Loucy (cell line): ENCODE results near the gene HPSE2.

Experiments used
- H2AFZ ChIP-seq: fragments of 200-600 bp; sonication (generic); 2 replicates; pipeline ENCODE4 v1.6.0; 2016; ENCODE audit warnings: antibody characterized with exemption, mild to moderate bottlenecking, low read length, moderate library complexity
- H3F3A ChIP-seq: fragments of 200-600 bp; 2 replicates; pipeline ENCODE4 v1.6.0; 2016; ENCODE audit warnings: antibody characterized with exemption, low read depth, mild to moderate bottlenecking
- H3K27me3 ChIP-seq: fragments of 200-600 bp; sonication (generic); 2 replicates; pipeline ENCODE4 v1.6.1; 2014; ENCODE audit warnings: low read length, mild to moderate bottlenecking; ENCODE audit not compliant: insufficient read depth, poor library complexity, severe bottlenecking
- H3K36me3 ChIP-seq: fragments of 200-600 bp; sonication (generic); 2 replicates; pipeline ENCODE4 v1.6.1; 2016; ENCODE audit warnings: low read length; ENCODE audit not compliant: insufficient read depth
- H3K4me1 ChIP-seq: fragments of 200-600 bp; sonication (generic); 2 replicates; pipeline ENCODE4 v1.5.1; 2014; ENCODE audit warnings: low read length, mild to moderate bottlenecking; ENCODE audit not compliant: insufficient read depth, poor library complexity, severe bottlenecking
- H3K4me2 ChIP-seq: fragments of 200-600 bp; sonication (generic); 2 replicates; pipeline ENCODE4 v1.6.0; 2014; ENCODE audit warnings: antibody characterized with exemption, low read length, low read depth, mild to moderate bottlenecking; ENCODE audit not compliant: poor library complexity, severe bottlenecking
- H3K4me3 ChIP-seq: fragments of 200-600 bp; sonication (generic); 2 replicates; pipeline ENCODE4 v1.5.1; 2014; ENCODE audit warnings: low read length, mild to moderate bottlenecking, mixed read lengths; ENCODE audit not compliant: poor library complexity, severe bottlenecking
- H3K79me2 ChIP-seq: fragments of 200-600 bp; sonication (generic); 2 replicates; pipeline ENCODE4 v1.6.1; 2014; ENCODE audit warnings: low read length; ENCODE audit not compliant: insufficient read depth
- H3K9ac ChIP-seq: fragments of 200-600 bp; sonication (generic); 2 replicates; pipeline ENCODE4 v1.6.0; 2014; ENCODE audit warnings: mild to moderate bottlenecking, low read depth, low read length, moderate library complexity; ENCODE audit not compliant: poor library complexity, severe bottlenecking
- H3K9me2 ChIP-seq: fragments of 200-600 bp; sonication (generic); replicated peaks from 2 replicates; pipeline ENCODE4 v1.6.1; 2016; ENCODE audit warnings: low read depth, low read length, mixed read lengths
- H3K9me3 ChIP-seq: fragments of 200-600 bp; sonication (generic); 2 replicates; pipeline ENCODE4 v1.6.1; 2014; ENCODE audit warnings: mild to moderate bottlenecking, antibody characterized with exemption, low read length, low read depth; ENCODE audit not compliant: insufficient read depth
- H4K20me1 ChIP-seq: fragments of 200-600 bp; sonication (generic); 2 replicates; pipeline ENCODE4 v1.6.0; 2014; ENCODE audit warnings: antibody characterized with exemption, low read length, mild to moderate bottlenecking; ENCODE audit not compliant: insufficient read depth, poor library complexity, severe bottlenecking
- EZH2phosphoT487 ChIP-seq: fragments of 200-600 bp; IDR thresholded peaks from 2 replicates; pipeline ENCODE4 v1.6.1; 2018; ENCODE audit warnings: antibody characterized with exemption, mild to moderate bottlenecking, moderate library complexity, borderline replicate concordance
- TF ChIP-seq, protein P1 (sequence below): fragments of 200-600 bp; sonication (generic); conservative IDR thresholded peaks from 2 replicates; pipeline ENCODE4 v1.5.1; 2014; ENCODE audit warnings: mild to moderate bottlenecking, antibody characterized with exemption, low read length

HPSE2 gene

GRCh38 chr10:98408799-98409198, 826.9 kb downstream of the HPSE2 start:
- H3K27me3 ChIP-seq: no peaks in the 10 kb centered on the region

DNA sequence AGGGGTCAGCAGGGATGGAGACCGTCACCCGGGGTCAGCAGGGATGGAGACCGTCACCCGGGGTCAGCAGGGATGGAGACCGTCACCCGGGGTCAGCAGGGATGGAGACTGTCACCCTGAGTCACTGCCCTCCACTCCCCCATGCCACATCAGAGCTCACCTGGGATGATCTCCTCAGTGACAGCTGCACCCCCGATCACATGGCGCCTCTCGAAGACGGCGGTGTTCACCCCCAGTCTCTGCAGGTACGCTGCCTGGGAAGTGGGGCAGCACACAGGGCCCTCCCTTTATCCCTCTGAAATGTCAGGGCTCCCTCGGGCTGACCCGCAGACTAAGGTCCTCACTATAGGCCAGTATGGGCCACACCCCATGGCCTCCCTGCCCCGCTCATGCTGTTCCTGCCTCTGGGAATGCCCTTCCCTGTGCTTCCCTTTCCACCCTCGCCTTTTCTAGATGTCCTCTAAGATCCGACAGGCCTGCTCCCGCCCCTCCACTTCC, 827.9 kb downstream of the HPSE2 start:
- H3K79me2 ChIP-seq: no peaks in the 10 kb centered on the region
- H3K9me2 ChIP-seq: no peaks in the 10 kb centered on the region
- no peak overlapping the region for H3K9ac ChIP-seq
- H3K27me3 ChIP-seq: no peaks in the 10 kb centered on the region
- H3K4me3 ChIP-seq: no peak overlapping the region
- H3K4me1 ChIP-seq: no peaks in the 10 kb centered on the region
- no peak overlapping the region for H3K4me2 ChIP-seq
- no peaks in the 10 kb centered on the region for H3K9me3 ChIP-seq
- H2AFZ ChIP-seq: no peak overlapping the region
- TF ChIP-seq EZH2phosphoT487: no peak
- TF ChIP-seq, protein P1, sequence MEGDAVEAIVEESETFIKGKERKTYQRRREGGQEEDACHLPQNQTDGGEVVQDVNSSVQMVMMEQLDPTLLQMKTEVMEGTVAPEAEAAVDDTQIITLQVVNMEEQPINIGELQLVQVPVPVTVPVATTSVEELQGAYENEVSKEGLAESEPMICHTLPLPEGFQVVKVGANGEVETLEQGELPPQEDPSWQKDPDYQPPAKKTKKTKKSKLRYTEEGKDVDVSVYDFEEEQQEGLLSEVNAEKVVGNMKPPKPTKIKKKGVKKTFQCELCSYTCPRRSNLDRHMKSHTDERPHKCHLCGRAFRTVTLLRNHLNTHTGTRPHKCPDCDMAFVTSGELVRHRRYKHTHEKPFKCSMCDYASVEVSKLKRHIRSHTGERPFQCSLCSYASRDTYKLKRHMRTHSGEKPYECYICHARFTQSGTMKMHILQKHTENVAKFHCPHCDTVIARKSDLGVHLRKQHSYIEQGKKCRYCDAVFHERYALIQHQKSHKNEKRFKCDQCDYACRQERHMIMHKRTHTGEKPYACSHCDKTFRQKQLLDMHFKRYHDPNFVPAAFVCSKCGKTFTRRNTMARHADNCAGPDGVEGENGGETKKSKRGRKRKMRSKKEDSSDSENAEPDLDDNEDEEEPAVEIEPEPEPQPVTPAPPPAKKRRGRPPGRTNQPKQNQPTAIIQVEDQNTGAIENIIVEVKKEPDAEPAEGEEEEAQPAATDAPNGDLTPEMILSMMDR: no peak
- H4K20me1 ChIP-seq: no peaks in the 10 kb centered on the region
- H3F3A ChIP-seq: no peaks in the 10 kb centered on the region
- H3K36me3 ChIP-seq: no peaks in the 10 kb centered on the region

More at GRCh38 chr10:98408799-98409198, 826.9 kb downstream of the HPSE2 start:
- H3K9ac ChIP-seq: no peak overlapping the region
- H3K9me2 ChIP-seq: no peaks in the 10 kb centered on the region
- no peak overlapping the region for H3K4me3 ChIP-seq
- no peak overlapping the region for H2AFZ ChIP-seq
- H3K4me2 ChIP-seq: no peak overlapping the region
- 0 out of 2 replicates have a peak, but pooled peaks cover 3% of the 10 kb centered on the region for H3K79me2 ChIP-seq
- H3K4me1 ChIP-seq: no peaks in the 10 kb centered on the region
- H4K20me1 ChIP-seq: no peaks in the 10 kb centered on the region
- TF ChIP-seq, protein P1: no peak
- no peak for TF ChIP-seq EZH2phosphoT487
- no peaks in the 10 kb centered on the region for H3K9me3 ChIP-seq
- H3F3A ChIP-seq: no peaks in the 10 kb centered on the region
- H3K36me3 ChIP-seq: no peaks in the 10 kb centered on the region
